T-cell (primary cell): ENCODE results near the gene SPACA5. TPM values are rescaled to one million over a fixed set of nuclear protein-coding genes. Genes with fewer than 3 reads are reported as not detected.
"Not testable (repeated sequence)": the region's sequence is repeated elsewhere in the genome, so short reads cannot be mapped to it uniquely, and the experiment has no call there.

Source experiments
- ATAC-seq, 4 experiments: fragments of 200-7000 bp in 3 of 4; fragments of 150-1000 bp in 1 of 4; cut with Tn5 transposase; replicated peaks in 1 of 4; 1 replicate in 3 of 4; 2 replicates in 1 of 4; pipeline ENCODE4 v1.10.0; 2021; ENCODE audit warnings: moderate library complexity in 3 of 4, mild to moderate bottlenecking in 2 of 4, moderate number of reproducible peaks in 1 of 4
- CTCF ChIA-PET, 2 donors: fragments of 300-600 bp; sonication (Branson Sonifier 250); formaldehyde crosslinking; loops; one replicate each; lab custom pipeline; 2022; ENCODE audit warnings: antibody characterized with exemption in 2 of 2; lab: Charles Lee
- POLR2A ChIA-PET, 2 donors: fragments of 300-600 bp; sonication (Branson Sonifier 250); formaldehyde crosslinking; loops; one replicate each; lab custom pipeline; 2022; ENCODE audit warnings: antibody characterized with exemption in 2 of 2; lab: Charles Lee
- DNase-seq, 35 experiments: peaks; one replicate each; pipeline versions ENCODE4 v3.0.0 to v3.0.0-alpha.2; 2013 to 2023
- H3K27ac ChIP-seq: one replicate; pipeline ENCODE4 v1.5.1; 2013; ENCODE audit warnings: low read length
- H3K27me3 ChIP-seq, 2 experiments: replicated peaks in 1 of 2; 1 replicate in 1 of 2; 2 replicates in 1 of 2; pipeline versions ENCODE4 v1.6.1 to v1.7.0; 2013; ENCODE audit warnings: low read length in 1 of 2, mixed read lengths in 1 of 2; ENCODE audit not compliant: control insufficient read depth in 2 of 2, insufficient read depth in 2 of 2; ENCODE audit errors: extremely low read depth in 1 of 2
- H3K36me3 ChIP-seq, 2 donors: 1 replicate in 1 of 2; 2 replicates in 1 of 2; pipeline versions ENCODE4 v1.6.1 to v1.7.0; 2013; ENCODE audit warnings: low read length in 1 of 2; ENCODE audit not compliant: control insufficient read depth in 2 of 2, insufficient read depth in 1 of 2; ENCODE audit errors: extremely low read depth in 1 of 2
- H3K4me1 ChIP-seq, 2 experiments: 1 replicate in 1 of 2; 2 replicates in 1 of 2; pipeline versions ENCODE4 v1.6.1 to v1.7.0; 2013; ENCODE audit warnings: low read length in 2 of 2, mixed read lengths in 1 of 2; ENCODE audit not compliant: insufficient read depth in 2 of 2, control insufficient read depth in 1 of 2; ENCODE audit errors: extremely low read depth in 1 of 2
- H3K4me3 ChIP-seq, 2 donors: 1 replicate in 1 of 2; 2 replicates in 1 of 2; pipeline versions ENCODE4 v1.5.1 to v1.7.0; 2013; ENCODE audit warnings: mild to moderate bottlenecking in 2 of 2, low read length in 1 of 2, moderate library complexity in 1 of 2; ENCODE audit not compliant: control insufficient read depth in 1 of 2; ENCODE audit errors: extremely low read depth in 1 of 2
- H3K9me3 ChIP-seq: 2 replicates; pipeline ENCODE4 v1.7.0; 2013
- H3K27ac Mint-ChIP-seq, 2 donors: one replicate each; pipeline ENCODE4 v1.8.0; 2020 to 2021; ENCODE audit warnings: mild to moderate bottlenecking in 2 of 2, mixed read lengths in 2 of 2
- H3K27me3 Mint-ChIP-seq, 2 donors: one replicate each; pipeline ENCODE4 v1.8.0; 2021 to 2022; ENCODE audit warnings: mixed read lengths in 2 of 2
- H3K36me3 Mint-ChIP-seq: one replicate; pipeline ENCODE4 v1.8.0; 2021; ENCODE audit warnings: mixed read lengths
- H3K4me1 Mint-ChIP-seq, 3 donors: one replicate each; pipeline ENCODE4 v1.8.0; 2020 to 2022; ENCODE audit warnings: mixed read lengths in 3 of 3, mild to moderate bottlenecking in 1 of 3
- H3K4me3 Mint-ChIP-seq, 3 donors: one replicate each; pipeline ENCODE4 v1.8.0; 2020 to 2022; ENCODE audit warnings: mild to moderate bottlenecking in 3 of 3, mixed read lengths in 3 of 3, moderate library complexity in 3 of 3
- H3K9me3 Mint-ChIP-seq, 3 donors: one replicate each; pipeline ENCODE4 v1.8.0; 2020 to 2022; ENCODE audit warnings: mixed read lengths in 3 of 3
- WGBS: methylation state at CpG from one replicate; pipeline ENCODE4 v1.1.5; 2013; ENCODE audit warnings: missing lambda C conversion rate; ENCODE audit not compliant: insufficient coverage; 5-methylcytosine and 5-hydroxymethylcytosine counted together
- total RNA-seq, 35 experiments: library from RNA in 6 of 35; stranded (reverse) in 6 of 35; fragments of 120-200 nt in 1 of 35; gene quantifications; one replicate each; pipeline versions ENCODE4 v1.2.1 to v1.2.4 and lab custom pipeline; 2013 to 2026

The SPACA5 gene
- total RNA-seq, 5 donors from 2014 or later (not counting 1 experiment from before 2014, with no cell fraction given), result not detected

DNA sequence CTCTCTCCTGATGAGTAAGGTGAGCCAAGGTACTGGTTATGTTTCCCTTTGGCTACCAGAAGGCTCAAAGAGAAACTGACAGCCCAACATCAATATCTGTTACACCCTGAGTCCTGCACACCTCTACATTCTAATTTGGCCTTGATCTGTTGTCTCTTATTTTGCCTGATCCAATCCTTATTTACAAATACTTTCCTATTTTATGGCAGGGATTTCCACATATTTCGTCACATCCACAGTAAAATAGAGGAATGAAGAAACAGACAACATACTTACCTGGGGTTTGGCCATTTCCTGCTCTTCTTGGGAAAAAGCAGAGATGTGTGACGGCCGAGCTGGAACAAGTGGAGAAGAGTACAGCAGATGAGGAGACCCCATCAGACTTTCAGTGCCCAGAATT is 4.5 kb upstream of the SPACA5 start:
- H3K27me3 Mint-ChIP-seq, result no peaks in the 10 kb centered on the region
- H3K27me3 ChIP-seq, result no peaks in the 10 kb centered on the region
- ATAC-seq (no peak), DNase-seq (no peak)
- H3K4me3 ChIP-seq, result no peak overlapping the region
- ChIA-PET CTCF (no interaction called here), POLR2A (no interaction called here)
- H3K27ac Mint-ChIP-seq, result peak overlapping the region; percentile 48 to 62
- no CpG with 5 or more reads among the region's 3 CpGs for WGBS
- H3K27ac ChIP-seq, result no peak overlapping the region
- H3K4me1 ChIP-seq, result peaks cover 2 to 6% of the 10 kb centered on the region in 2 experiments
- peaks cover 18% of the 10 kb centered on the region for H3K36me3 Mint-ChIP-seq
- H3K4me3 Mint-ChIP-seq, result peak overlapping the region; percentile 57 to 92 (median 90)
- H3K4me1 Mint-ChIP-seq, result peaks cover 21 to 26% (median 23%) of the 10 kb centered on the region in 3 donors
- H3K9me3 Mint-ChIP-seq, result no peaks in the 10 kb centered on the region
- H3K36me3 ChIP-seq, result no peaks in the 10 kb centered on the region
- H3K9me3 ChIP-seq, result no peaks in the 10 kb centered on the region

DNA sequence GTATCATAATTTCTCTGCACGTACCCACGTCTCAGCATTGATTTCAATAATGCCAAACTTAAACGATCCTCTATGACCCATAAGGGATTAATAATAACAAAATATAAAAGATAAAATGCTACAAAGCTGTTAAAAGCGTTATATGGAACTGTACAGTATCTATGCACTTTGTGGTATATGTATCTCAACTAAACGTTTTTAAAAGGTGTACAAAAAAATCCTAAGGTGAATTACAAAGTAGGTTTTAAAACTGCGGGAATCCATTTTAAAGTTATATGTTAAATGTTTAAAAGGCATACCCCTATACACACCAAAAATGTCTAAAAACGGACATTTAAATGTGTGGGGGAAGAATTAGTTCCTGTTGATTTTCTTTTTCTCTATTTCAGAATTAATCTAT is 3.9 kb upstream of the SPACA5 start:
- Histone ChIP-seq H3K36me3 (no peaks in the 10 kb centered on the region), H3K27me3 (no peaks in the 10 kb centered on the region), H3K9me3 (no peaks in the 10 kb centered on the region), H3K4me3 (peak overlapping the region in 1 of 2 donors; percentile 76), H3K4me1 (peaks cover 2 to 6% of the 10 kb centered on the region in 2 experiments), H3K27ac (peak overlapping the region; percentile 83)
- Mint-ChIP-seq H3K4me3 (peak overlapping the region; percentile 37 to 92 (median 90)), H3K27ac (no peak overlapping the region), H3K4me1 (peaks cover 21 to 26% (median 23%) of the 10 kb centered on the region in 3 donors), H3K9me3 (no peaks in the 10 kb centered on the region), H3K36me3 (peaks cover 18% of the 10 kb centered on the region), H3K27me3 (no peaks in the 10 kb centered on the region)
- ChIA-PET CTCF (no interaction called here), POLR2A (no interaction called here)
- WGBS, result no CpG with 5 or more reads among the region's 7 CpGs
- ATAC-seq (no peak), DNase-seq (no peak)

DNA sequence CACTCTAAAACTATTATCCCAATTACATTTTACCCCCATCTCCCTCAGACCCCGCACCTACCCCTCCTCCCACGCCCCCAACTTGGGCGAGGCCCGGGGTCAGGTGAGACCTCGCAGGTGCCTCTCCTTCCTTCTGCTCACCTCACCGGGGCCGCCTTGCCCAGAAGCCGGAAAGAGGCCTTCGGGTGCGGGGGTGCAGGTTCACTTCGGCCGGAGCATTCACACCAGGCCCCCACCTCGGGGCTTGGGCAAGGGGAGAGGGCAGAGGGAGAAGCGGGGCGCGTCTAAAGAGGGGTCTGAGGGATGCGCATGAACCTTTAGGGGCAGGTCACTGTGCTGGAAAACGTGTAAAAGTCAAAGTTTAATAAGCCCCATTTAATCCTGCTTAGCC is 3.4 kb upstream of the SPACA5 start:
- Mint-ChIP-seq H3K27me3 (no peaks in the 10 kb centered on the region), H3K36me3 (peaks cover 13% of the 10 kb centered on the region), H3K9me3 (no peaks in the 10 kb centered on the region), H3K27ac (peak overlapping the region; percentile 99), H3K4me3 (peak overlapping the region; percentile 90 to 94 (median 92)), H3K4me1 (peaks cover 21 to 26% (median 23%) of the 10 kb centered on the region in 3 donors)
- peak in 6 of 35 experiments; percentile 3 to 30 (median 13) for DNase-seq
- CTCF ChIA-PET, result no interaction called here
- H3K4me1 ChIP-seq, result peaks cover 2 to 6% of the 10 kb centered on the region in 2 experiments
- peak overlapping the region; percentile 83 for H3K27ac ChIP-seq
- H3K4me3 ChIP-seq, result peak overlapping the region; percentile 41 to 76
- no CpG with 5 or more reads among the region's 18 CpGs for WGBS
- ATAC-seq, result peak; percentile 2 to 39 (median 20)
- H3K27me3 ChIP-seq, result no peaks in the 10 kb centered on the region
- H3K9me3 ChIP-seq, result no peaks in the 10 kb centered on the region
- POLR2A ChIA-PET, result no interaction called here
- no peaks in the 10 kb centered on the region for H3K36me3 ChIP-seq

GRCh38 chrX:48003758-48004457 is 2.9 kb upstream of the SPACA5 start, which contains the start of gene ZNF182:
Gene ZNF182 (minus strand): TSS chrX:48003989. CDS start chrX:48002609, 1,380 bp downstream.
- peak within 1 kb of the TSS; percentile 90 to 94 (median 92) for H3K4me3 Mint-ChIP-seq
- ATAC-seq, result peak; percentile 91 to 94 (median 94)

DNA sequence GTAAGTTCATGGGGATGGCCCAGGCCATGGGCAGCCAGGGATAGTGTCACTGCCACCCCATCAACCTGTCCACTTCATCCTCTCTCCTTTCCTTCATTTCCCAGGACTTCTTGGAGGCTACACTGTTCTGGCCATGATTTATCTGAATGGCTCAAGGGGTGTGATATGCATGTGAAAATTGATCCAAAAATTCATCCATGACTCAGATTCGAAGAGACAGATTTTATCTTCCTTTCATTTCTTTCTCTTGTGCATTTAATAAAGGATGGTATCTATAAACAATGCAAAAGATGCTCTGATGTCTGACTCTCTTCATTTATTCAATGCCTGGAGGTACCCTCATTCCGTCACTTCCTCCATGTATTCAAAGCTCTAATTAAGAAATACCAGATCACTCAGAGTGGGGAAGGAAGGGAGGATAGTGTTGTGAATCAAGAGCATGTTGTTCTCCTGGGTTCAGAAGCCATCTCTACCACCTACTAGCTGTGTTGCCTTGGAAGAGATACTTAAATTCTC is 2.7 kb downstream of the SPACA5 start:
- H3K36me3 Mint-ChIP-seq, POLR2A ChIA-PET, H3K9me3 Mint-ChIP-seq, H3K27me3 ChIP-seq, H3K4me3 Mint-ChIP-seq, ATAC-seq, H3K27ac Mint-ChIP-seq, H3K9me3 ChIP-seq, DNase-seq, H3K4me1 ChIP-seq, H3K36me3 ChIP-seq, CTCF ChIA-PET, H3K27me3 Mint-ChIP-seq, H3K4me3 ChIP-seq, H3K27ac ChIP-seq, H3K4me1 Mint-ChIP-seq: not testable (repeated sequence)
- no CpG with 5 or more reads among the region's 2 CpGs for WGBS

More at GRCh38 chrX:48003758-48004457, 2.9 kb upstream of the SPACA5 start, which contains the start of gene ZNF182:
- WGBS, result 0% methylated on average over 10 of the region's 34 CpGs
- Histone ChIP-seq H3K36me3 (no peaks in the 10 kb centered on the region), H3K27ac (peak within 1 kb of the TSS; percentile 83), H3K9me3 (no peaks in the 10 kb centered on the region), H3K4me1 (peaks cover 2 to 6% of the 10 kb centered on the region in 2 experiments), H3K27me3 (no peaks in the 10 kb centered on the region), H3K4me3 (peak within 1 kb of the TSS; percentile 41 to 76)
- H3K27ac Mint-ChIP-seq, result peak within 1 kb of the TSS; percentile 99
- peaks cover 21 to 26% (median 23%) of the 10 kb centered on the region in 3 donors for H3K4me1 Mint-ChIP-seq
- peaks cover 11% of the 10 kb centered on the region for H3K36me3 Mint-ChIP-seq
- ChIA-PET POLR2A (no interaction called here), CTCF (no interaction called here)
- H3K27me3 Mint-ChIP-seq, result no peaks in the 10 kb centered on the region
- peak; percentile 84 to 97 (median 92) for DNase-seq
- no peaks in the 10 kb centered on the region for H3K9me3 Mint-ChIP-seq

DNA sequence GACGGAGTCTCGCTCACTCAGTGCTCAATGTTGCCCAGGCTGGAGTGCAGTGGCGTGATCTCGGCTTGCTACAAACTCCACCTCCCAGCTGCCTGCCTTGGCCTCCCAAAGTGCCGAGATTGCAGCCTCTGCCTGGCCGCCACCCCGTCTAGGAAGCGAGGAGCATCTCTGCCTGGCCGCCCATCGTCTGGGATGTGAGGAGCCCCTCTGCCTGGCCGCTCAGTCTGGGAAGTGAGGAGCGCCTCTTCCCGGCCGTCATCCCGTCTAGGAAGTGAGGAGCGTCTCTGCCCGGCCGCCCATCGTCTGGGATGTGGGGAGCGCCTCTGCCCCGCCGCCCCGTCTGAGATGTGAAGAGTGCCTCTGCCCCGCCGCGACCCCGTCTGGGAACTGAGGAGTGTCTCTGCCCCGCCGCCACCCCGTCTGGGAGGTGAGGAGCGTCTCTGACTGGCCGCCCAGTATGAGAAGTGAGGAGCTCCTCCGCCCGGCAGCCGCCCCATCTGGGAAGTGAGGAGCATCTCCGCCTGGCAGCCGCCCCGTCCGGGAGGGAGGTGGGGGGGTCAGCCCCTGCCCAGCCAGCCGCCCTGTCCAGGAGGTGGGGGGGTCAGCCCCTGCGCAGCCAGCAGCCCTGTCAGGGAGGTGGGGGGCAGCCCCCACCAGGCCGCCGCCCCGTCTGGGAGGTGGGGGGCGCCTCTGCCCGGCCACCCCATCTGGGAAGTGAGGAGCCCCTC is 10.0 kb downstream of the SPACA5 start:
- CTCF ChIA-PET, H3K27me3 ChIP-seq, H3K27ac ChIP-seq, DNase-seq, POLR2A ChIA-PET, H3K27ac Mint-ChIP-seq, H3K36me3 Mint-ChIP-seq, H3K9me3 Mint-ChIP-seq, H3K4me1 ChIP-seq, H3K4me3 Mint-ChIP-seq, ATAC-seq, H3K27me3 Mint-ChIP-seq, H3K9me3 ChIP-seq, H3K4me3 ChIP-seq, H3K36me3 ChIP-seq: not testable (repeated sequence)
- no CpG with 5 or more reads among the region's 46 CpGs for WGBS
- H3K4me1 Mint-ChIP-seq, result peaks cover 0 to 13% (median 8%) of the 10 kb centered on the region in 3 donors
